Mucosa of rectum (tissue), 2 donors: ENCODE measurements around the gene SYNGR1.

Source experiments
- H3K27ac ChIP-seq, 2 donors: one replicate each; pipeline ENCODE4 v1.7.0; 2013; ENCODE audit warnings: inconsistent platforms in 2 of 2, low read depth in 2 of 2, low read length in 2 of 2
- H3K27me3 ChIP-seq, 2 donors: one replicate each; pipeline ENCODE4 v1.7.0; 2013; ENCODE audit warnings: low read length in 2 of 2; ENCODE audit not compliant: control insufficient read depth in 2 of 2, insufficient read depth in 2 of 2
- H3K36me3 ChIP-seq, 2 donors: one replicate each; pipeline ENCODE4 v1.7.0; 2013; ENCODE audit warnings: low read length in 2 of 2; ENCODE audit not compliant: control insufficient read depth in 2 of 2, insufficient read depth in 2 of 2
- H3K4me1 ChIP-seq, 2 donors: one replicate each; pipeline ENCODE4 v1.7.0; 2013; ENCODE audit warnings: low read length in 2 of 2, mild to moderate bottlenecking in 1 of 2; ENCODE audit not compliant: control insufficient read depth in 2 of 2, insufficient read depth in 2 of 2
- H3K4me3 ChIP-seq, 2 donors: one replicate each; pipeline ENCODE4 v1.7.0; 2013; ENCODE audit warnings: low read length in 2 of 2
- H3K9ac ChIP-seq, 2 donors: one replicate each; pipeline ENCODE4 v1.7.0; 2013; ENCODE audit warnings: low read length in 2 of 2, low read depth in 1 of 2, mild to moderate bottlenecking in 1 of 2
- H3K9me3 ChIP-seq, 2 donors: one replicate each; pipeline ENCODE4 v1.7.0; 2013; ENCODE audit warnings: low read length in 2 of 2; ENCODE audit not compliant: control insufficient read depth in 2 of 2
- donor health status: healthy.
- donor health status: Normal muscosa, but diverticular disease.

SYNGR1 gene

GRCh38 chr22:39434243-39434653 lies 84.5 kb downstream of the SYNGR1 start:
- Histone ChIP-seq H3K36me3 (peaks cover 19 to 22% of the 10 kb centered on the region in 2 donors), H3K4me3 (no peak overlapping the region), H3K27me3 (peaks cover 2 to 3% of the 10 kb centered on the region in 2 donors), H3K4me1 (peaks cover 8 to 12% of the 10 kb centered on the region in 2 donors), H3K27ac (no peak overlapping the region), H3K9me3 (no peaks in the 10 kb centered on the region), H3K9ac (no peak overlapping the region)

GRCh38 chr22:39434721-39435120 lies 84.9 kb downstream of the SYNGR1 start:
- H3K9ac ChIP-seq = no peak overlapping the region
- H3K4me1 ChIP-seq = peaks cover 8 to 12% of the 10 kb centered on the region in 2 donors

More at GRCh38 chr22:39434721-39435120, 84.9 kb downstream of the SYNGR1 start:
- peaks cover 18 to 21% of the 10 kb centered on the region in 2 donors for H3K36me3 ChIP-seq
- peaks cover 2 to 3% of the 10 kb centered on the region in 2 donors for H3K27me3 ChIP-seq
- H3K4me3 ChIP-seq = no peak overlapping the region
- no peaks in the 10 kb centered on the region for H3K9me3 ChIP-seq
- no peak overlapping the region for H3K27ac ChIP-seq
